DND-41 (cell line): ENCODE measurements around the gene ARHGAP24.

Experiments
- ATAC-seq: fragments of 200-7000 bp; cut with Tn5 transposase; 3 replicates; pipeline ENCODE4 v1.9.1; 2021; ENCODE audit warnings: low read depth; ENCODE audit not compliant: insufficient read depth
- DNase-seq: peaks from one replicate; pipeline ENCODE4 v3.0.0-alpha.2; 2020
- H2AFZ ChIP-seq: 2 replicates; pipeline ENCODE4 v1.6.0; 2012; ENCODE audit warnings: low read depth, low read length
- H3K27ac ChIP-seq: 2 replicates; pipeline ENCODE4 v1.5.1; 2012; ENCODE audit warnings: low read length, inconsistent platforms
- H3K27me3 ChIP-seq: fragments of 200-600 bp; sonication (generic); 2 replicates; pipeline ENCODE4 v1.6.0; 2012; ENCODE audit warnings: low read length, mild to moderate bottlenecking, inconsistent platforms; ENCODE audit not compliant: insufficient read depth, poor library complexity
- H3K36me3 ChIP-seq: 2 replicates; pipeline ENCODE4 v1.5.1; 2012; ENCODE audit warnings: low read length, inconsistent platforms; ENCODE audit not compliant: insufficient read depth
- H3K4me1 ChIP-seq: 2 replicates; pipeline ENCODE4 v1.5.1; 2012; ENCODE audit warnings: mild to moderate bottlenecking, low read length; ENCODE audit not compliant: insufficient read depth
- H3K4me2 ChIP-seq: 2 replicates; pipeline ENCODE4 v1.6.0; 2012; ENCODE audit warnings: mild to moderate bottlenecking, moderate library complexity, low read length, inconsistent platforms; ENCODE audit not compliant: insufficient read depth
- H3K4me3 ChIP-seq, 2 experiments: fragments of 200-600 bp in 1 of 2; shearing (Covaris generic) in 1 of 2; 2 replicates each; pipeline ENCODE4 v1.5.1; 2012 to 2016; ENCODE audit warnings: inconsistent platforms in 2 of 2, low read length in 2 of 2, mild to moderate bottlenecking in 2 of 2, low read depth in 1 of 2, moderate library complexity in 1 of 2
- H3K79me2 ChIP-seq: 2 replicates; pipeline ENCODE4 v1.6.0; 2012; ENCODE audit warnings: low read length, inconsistent platforms; ENCODE audit not compliant: insufficient read depth
- H3K9ac ChIP-seq: 2 replicates; pipeline ENCODE4 v1.6.0; 2012; ENCODE audit warnings: low read depth, mild to moderate bottlenecking, inconsistent platforms, low read length, moderate library complexity
- H3K9me3 ChIP-seq: 2 replicates; pipeline ENCODE4 v1.5.1; 2012; ENCODE audit warnings: low read length, moderate library complexity, mild to moderate bottlenecking, inconsistent platforms; ENCODE audit not compliant: insufficient read depth, severe bottlenecking
- H4K20me1 ChIP-seq: 2 replicates; pipeline ENCODE4 v1.6.0; 2012; ENCODE audit warnings: low read length; ENCODE audit not compliant: insufficient read depth
- EZH2 ChIP-seq: IDR thresholded peaks from 3 replicates; pipeline ENCODE4 v1.6.1; 2012; ENCODE audit warnings: borderline replicate concordance, low read depth, mild to moderate bottlenecking, moderate library complexity, low read length, inconsistent platforms; ENCODE audit not compliant: severe bottlenecking
- TF ChIP-seq, protein P1 (sequence below): IDR thresholded peaks from 2 replicates; pipeline ENCODE4 v1.5.1; 2012; ENCODE audit warnings: borderline replicate concordance, low read length, moderate library complexity, mild to moderate bottlenecking; ENCODE audit not compliant: poor library complexity, severe bottlenecking; ENCODE audit errors: extremely low read depth

Gene ARHGAP24

DNA sequence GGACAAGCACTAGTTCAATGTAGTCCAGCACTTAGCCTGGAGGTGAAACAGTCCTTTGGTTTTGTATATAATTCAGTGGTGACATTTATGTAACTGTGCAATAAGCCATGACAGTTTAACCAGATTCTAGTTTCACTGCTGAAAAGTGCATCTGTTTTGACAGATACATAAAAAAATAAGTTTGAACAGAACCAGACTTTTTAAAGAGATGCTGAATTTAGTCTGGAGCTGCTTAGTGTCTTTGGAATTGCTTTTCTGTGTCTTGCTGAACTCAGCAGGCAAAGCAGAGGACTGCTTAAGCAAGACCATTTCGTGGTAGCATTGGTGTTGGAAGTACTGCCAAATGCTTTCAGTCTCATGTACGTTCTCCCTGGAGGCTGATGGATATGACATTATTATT lies 491.4 kb downstream of the ARHGAP24 start:
- no peak overlapping the region for H3K27ac ChIP-seq
- H3K79me2 ChIP-seq: no peaks in the 10 kb centered on the region
- no peaks in the 10 kb centered on the region for H4K20me1 ChIP-seq
- no peak for ATAC-seq
- TF ChIP-seq, protein P1, sequence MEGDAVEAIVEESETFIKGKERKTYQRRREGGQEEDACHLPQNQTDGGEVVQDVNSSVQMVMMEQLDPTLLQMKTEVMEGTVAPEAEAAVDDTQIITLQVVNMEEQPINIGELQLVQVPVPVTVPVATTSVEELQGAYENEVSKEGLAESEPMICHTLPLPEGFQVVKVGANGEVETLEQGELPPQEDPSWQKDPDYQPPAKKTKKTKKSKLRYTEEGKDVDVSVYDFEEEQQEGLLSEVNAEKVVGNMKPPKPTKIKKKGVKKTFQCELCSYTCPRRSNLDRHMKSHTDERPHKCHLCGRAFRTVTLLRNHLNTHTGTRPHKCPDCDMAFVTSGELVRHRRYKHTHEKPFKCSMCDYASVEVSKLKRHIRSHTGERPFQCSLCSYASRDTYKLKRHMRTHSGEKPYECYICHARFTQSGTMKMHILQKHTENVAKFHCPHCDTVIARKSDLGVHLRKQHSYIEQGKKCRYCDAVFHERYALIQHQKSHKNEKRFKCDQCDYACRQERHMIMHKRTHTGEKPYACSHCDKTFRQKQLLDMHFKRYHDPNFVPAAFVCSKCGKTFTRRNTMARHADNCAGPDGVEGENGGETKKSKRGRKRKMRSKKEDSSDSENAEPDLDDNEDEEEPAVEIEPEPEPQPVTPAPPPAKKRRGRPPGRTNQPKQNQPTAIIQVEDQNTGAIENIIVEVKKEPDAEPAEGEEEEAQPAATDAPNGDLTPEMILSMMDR: no peak
- TF ChIP-seq EZH2: no peak
- no peaks in the 10 kb centered on the region for H3K27me3 ChIP-seq
- H2AFZ ChIP-seq: no peak overlapping the region
- H3K4me3 ChIP-seq: no peak overlapping the region
- H3K4me1 ChIP-seq: no peaks in the 10 kb centered on the region
- DNase-seq: no peak
- no peaks in the 10 kb centered on the region for H3K9me3 ChIP-seq
- H3K9ac ChIP-seq: no peak overlapping the region
- H3K36me3 ChIP-seq: no peaks in the 10 kb centered on the region
- no peak overlapping the region for H3K4me2 ChIP-seq

DNA sequence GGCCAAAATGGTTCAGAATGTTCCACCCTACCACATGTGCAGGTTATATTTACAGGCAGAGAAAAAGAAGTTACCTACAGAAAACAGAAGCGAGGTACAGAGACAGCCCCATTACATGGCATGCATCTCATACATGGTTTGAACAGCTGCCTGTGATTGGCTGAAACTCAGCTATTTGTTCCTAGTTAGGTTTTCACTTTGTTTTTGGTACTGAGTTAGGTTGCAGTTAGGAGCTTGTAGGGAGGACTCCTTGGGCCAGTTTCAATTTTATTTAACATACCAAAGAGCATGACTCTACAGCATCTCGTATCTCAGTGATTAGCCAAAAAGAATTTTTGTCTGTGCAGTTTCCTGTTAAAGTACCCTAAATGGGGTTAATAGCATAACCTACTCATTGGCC lies 492.9 kb downstream of the ARHGAP24 start:
- no peaks in the 10 kb centered on the region for H3K79me2 ChIP-seq
- H2AFZ ChIP-seq: no peak overlapping the region
- DNase-seq: no peak
- H3K4me1 ChIP-seq: no peaks in the 10 kb centered on the region
- ATAC-seq: no peak
- no peaks in the 10 kb centered on the region for H4K20me1 ChIP-seq
- no peak overlapping the region for H3K4me2 ChIP-seq
- H3K27me3 ChIP-seq: no peaks in the 10 kb centered on the region
- H3K36me3 ChIP-seq: no peaks in the 10 kb centered on the region
- no peak for TF ChIP-seq EZH2
- TF ChIP-seq, protein P1: no peak
- H3K27ac ChIP-seq: no peak overlapping the region
- H3K9me3 ChIP-seq: no peaks in the 10 kb centered on the region
- no peak overlapping the region for H3K9ac ChIP-seq
- H3K4me3 ChIP-seq: no peak overlapping the region

DNA sequence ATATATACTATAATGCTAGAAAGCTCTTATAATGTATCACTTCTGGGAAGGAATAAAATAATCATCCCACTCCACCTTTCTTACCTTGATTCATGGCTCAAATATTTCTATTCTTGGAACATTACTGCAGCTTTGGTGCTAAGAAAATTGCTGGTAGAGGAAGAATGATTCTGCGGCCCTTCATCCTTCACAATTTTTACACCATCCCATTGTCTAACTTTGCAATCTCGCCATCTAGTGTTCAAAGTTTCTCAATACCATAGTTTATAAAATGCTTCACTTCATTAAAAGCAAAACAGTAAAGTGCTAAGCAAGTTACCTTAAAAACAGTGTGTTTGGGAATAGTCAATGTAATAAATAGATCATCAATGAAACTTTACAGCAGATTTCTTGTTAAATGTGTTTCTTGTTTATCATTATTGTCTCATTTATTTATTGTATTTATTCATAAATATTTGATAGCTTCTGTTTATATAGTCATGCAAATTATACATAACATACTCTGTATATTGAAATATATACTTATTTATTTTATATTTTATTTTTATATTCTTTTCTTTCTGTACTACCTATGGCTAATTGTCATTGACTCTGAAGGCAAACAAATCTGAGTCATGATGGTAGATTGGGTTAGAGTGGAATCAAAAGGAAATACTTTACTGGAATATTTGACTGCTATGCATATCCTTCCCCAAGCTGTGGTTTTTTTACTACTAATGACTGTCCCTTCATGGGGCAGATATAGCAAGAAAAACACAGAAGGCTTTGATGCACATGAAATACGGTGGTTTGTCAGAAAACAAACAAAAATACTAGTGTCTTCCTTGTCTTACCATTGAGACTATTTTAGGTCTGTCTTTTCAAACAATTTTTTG lies 494.2 kb downstream of the ARHGAP24 start:
- peak; percentile 9 for DNase-seq
- no peak overlapping the region for H3K4me2 ChIP-seq

More for the DNA sequence above, 494.2 kb downstream of the ARHGAP24 start:
- no peak overlapping the region for H3K4me3 ChIP-seq
- no peaks in the 10 kb centered on the region for H3K79me2 ChIP-seq
- no peak overlapping the region for H3K9ac ChIP-seq
- no peaks in the 10 kb centered on the region for H3K4me1 ChIP-seq
- no peaks in the 10 kb centered on the region for H3K27me3 ChIP-seq
- H3K36me3 ChIP-seq: no peaks in the 10 kb centered on the region
- no peak overlapping the region for H3K27ac ChIP-seq
- TF ChIP-seq, protein P1: peak; percentile 75
- TF ChIP-seq EZH2: no peak
- peak; percentile 82 for ATAC-seq
- no peaks in the 10 kb centered on the region for H3K9me3 ChIP-seq
- no peaks in the 10 kb centered on the region for H4K20me1 ChIP-seq
- H2AFZ ChIP-seq: no peak overlapping the region
